NB4 (cell line): ENCODE data around the gene GABRB3.

Experiments used
- DNase-seq: peaks from one replicate; pipeline ENCODE4 v3.0.0; 2010; ENCODE audit warnings: low read depth
- H3K4me3 ChIP-seq: one replicate; pipeline ENCODE4 v1.5.1; 2011; ENCODE audit warnings: mild to moderate bottlenecking, low read depth, low read length, moderate library complexity
- CTCF ChIP-seq: IDR thresholded peaks from one replicate; pipeline ENCODE4 v1.5.1; 2012; ENCODE audit warnings: low read depth, low read length
- MAX ChIP-seq: IDR thresholded peaks from 2 replicates; pipeline ENCODE4 v1.6.1; 2011; ENCODE audit warnings: low read depth, low read length
- MYC ChIP-seq: IDR thresholded peaks from 2 replicates; pipeline ENCODE4 v1.6.1; 2011; ENCODE audit warnings: low read depth, low read length
- POLR2A ChIP-seq: IDR thresholded peaks from 2 replicates; pipeline ENCODE4 v1.6.1; 2011; ENCODE audit warnings: mild to moderate bottlenecking; ENCODE audit not compliant: insufficient read length; ENCODE audit errors: extremely low read depth

Gene GABRB3

GRCh38 chr15:26525096-26525495 lies 247.8 kb downstream of the GABRB3 start:
- no peak overlapping the region for H3K4me3 ChIP-seq
- no peak for TF ChIP-seq MAX
- TF ChIP-seq MYC = no peak
- peak; percentile 1 for DNase-seq

GRCh38 chr15:26521691-26522198 lies 251.1 kb downstream of the GABRB3 start:
- DNase-seq = no peak
- no peak overlapping the region for H3K4me3 ChIP-seq
- TF ChIP-seq POLR2A = no peak
- TF ChIP-seq MAX = no peak
- no peak for TF ChIP-seq CTCF
- TF ChIP-seq MYC = no peak

- H3K4me3 ChIP-seq = no peak overlapping the region
- TF ChIP-seq CTCF (no peak), MAX (no peak), MYC (no peak), POLR2A (no peak)
- DNase-seq = no peak
Observed at GRCh38 chr15:26521130-26521529, 251.7 kb downstream of the GABRB3 start.

GRCh38 chr15:26518885-26519284 lies 254.0 kb downstream of the GABRB3 start:
- H3K4me3 ChIP-seq = no peak overlapping the region
- no peak for DNase-seq
- TF ChIP-seq POLR2A = no peak

GRCh38 chr15:26516102-26516980 lies 256.5 kb downstream of the GABRB3 start:
- H3K4me3 ChIP-seq = no peak overlapping the region
- DNase-seq = no peak
- TF ChIP-seq POLR2A (no peak), MYC (no peak), CTCF (no peak), MAX (no peak)

- H3K4me3 ChIP-seq = no peak overlapping the region
- TF ChIP-seq POLR2A (no peak), MAX (no peak), MYC (no peak)
- no peak for DNase-seq
Observed at GRCh38 chr15:26504009-26504408, 268.9 kb downstream of the GABRB3 start.
